Thoracic aorta (tissue), 2 donors: ENCODE data around the gene TMEM30B. TPM values are rescaled to one million over a fixed set of nuclear protein-coding genes. Genes with fewer than 3 reads are reported as not detected.
"Not testable (repeated sequence)": the region's sequence is repeated elsewhere in the genome, so short reads cannot be mapped to it uniquely, and the experiment has no call there.

ENCODE experiments used
- ATAC-seq: fragments of 150-250 bp; one replicate; pipeline ENCODE4 v1.8.0; 2017; ENCODE audit warnings: low read depth; ENCODE audit not compliant: insufficient number of reproducible peaks, low FRiP score
- DNase-seq: peaks from one replicate; pipeline ENCODE4 v3.0.0-alpha.2; 2020; ENCODE audit warnings: low spot score
- H3K27ac ChIP-seq, 2 donors: fragments of 200-600 bp; sonication (generic); 1 replicate in 1 of 2; 2 replicates in 1 of 2; pipeline ENCODE4 v1.5.1; 2016; ENCODE audit warnings: mild to moderate bottlenecking in 2 of 2, moderate library complexity in 2 of 2
- H3K27me3 ChIP-seq: fragments of 200-600 bp; sonication (generic); replicated peaks from 2 replicates; pipeline ENCODE4 v1.6.0; 2016; ENCODE audit warnings: mild to moderate bottlenecking; ENCODE audit not compliant: insufficient read depth
- H3K36me3 ChIP-seq: fragments of 200-600 bp; sonication (generic); one replicate; pipeline ENCODE4 v1.5.1; 2016
- H3K4me1 ChIP-seq, 2 donors: fragments of 200-600 bp; sonication (generic); 1 replicate in 1 of 2; 2 replicates in 1 of 2; pipeline versions ENCODE4 v1.5.1 to v1.6.0; 2016; ENCODE audit warnings: low read depth in 2 of 2, mild to moderate bottlenecking in 1 of 2; ENCODE audit not compliant: control insufficient read depth in 1 of 2
- H3K4me3 ChIP-seq: fragments of 200-600 bp; sonication (generic); 2 replicates; pipeline ENCODE4 v1.5.1; 2016; ENCODE audit warnings: mild to moderate bottlenecking
- H3K9me3 ChIP-seq: fragments of 200-600 bp; sonication (generic); 2 replicates; pipeline ENCODE4 v1.5.1; 2016
- total RNA-seq, 2 donors: library from RNA; depleted of rRNA; stranded (reverse); fragments of >200 nt; gene quantifications; one replicate each; pipeline versions ENCODE4 v1.1.0 to v1.2.3, GENCODE V29; 2016
- TF ChIP-seq, protein P1 (sequence below): fragments of 200-600 bp; sonication (generic); IDR thresholded peaks from one replicate; pipeline ENCODE4 v1.5.1; 2019; ENCODE audit warnings: antibody characterized with exemption

Gene TMEM30B
- total RNA-seq, 2 donors from 2014 or later, result 46.9 to 51.0 TPM

DNA sequence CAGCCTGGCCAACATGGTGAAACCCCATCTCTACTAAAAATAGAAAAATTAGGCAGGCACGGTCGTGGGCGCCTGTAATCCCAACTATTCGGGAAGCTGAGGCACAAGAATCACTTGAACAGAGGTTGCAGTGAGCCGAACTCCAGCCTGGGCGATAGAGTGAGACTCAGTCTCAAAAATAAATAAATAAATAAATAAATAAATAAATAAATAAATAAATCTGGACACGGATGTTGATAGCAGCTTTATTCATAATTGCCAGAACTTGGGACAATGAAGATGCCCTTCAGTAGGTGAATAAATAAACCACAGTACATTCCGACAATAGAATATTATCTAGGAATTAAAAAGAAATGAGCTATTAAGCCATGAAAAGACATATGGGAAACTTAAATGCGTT, 31.1 kb downstream of the TMEM30B start:
- no peaks in the 10 kb centered on the region for H3K27me3 ChIP-seq
- no peaks in the 10 kb centered on the region for H3K36me3 ChIP-seq
- DNase-seq, result no peak
- no peaks in the 10 kb centered on the region for H3K4me1 ChIP-seq
- TF ChIP-seq, protein P1, sequence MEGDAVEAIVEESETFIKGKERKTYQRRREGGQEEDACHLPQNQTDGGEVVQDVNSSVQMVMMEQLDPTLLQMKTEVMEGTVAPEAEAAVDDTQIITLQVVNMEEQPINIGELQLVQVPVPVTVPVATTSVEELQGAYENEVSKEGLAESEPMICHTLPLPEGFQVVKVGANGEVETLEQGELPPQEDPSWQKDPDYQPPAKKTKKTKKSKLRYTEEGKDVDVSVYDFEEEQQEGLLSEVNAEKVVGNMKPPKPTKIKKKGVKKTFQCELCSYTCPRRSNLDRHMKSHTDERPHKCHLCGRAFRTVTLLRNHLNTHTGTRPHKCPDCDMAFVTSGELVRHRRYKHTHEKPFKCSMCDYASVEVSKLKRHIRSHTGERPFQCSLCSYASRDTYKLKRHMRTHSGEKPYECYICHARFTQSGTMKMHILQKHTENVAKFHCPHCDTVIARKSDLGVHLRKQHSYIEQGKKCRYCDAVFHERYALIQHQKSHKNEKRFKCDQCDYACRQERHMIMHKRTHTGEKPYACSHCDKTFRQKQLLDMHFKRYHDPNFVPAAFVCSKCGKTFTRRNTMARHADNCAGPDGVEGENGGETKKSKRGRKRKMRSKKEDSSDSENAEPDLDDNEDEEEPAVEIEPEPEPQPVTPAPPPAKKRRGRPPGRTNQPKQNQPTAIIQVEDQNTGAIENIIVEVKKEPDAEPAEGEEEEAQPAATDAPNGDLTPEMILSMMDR, result no peak
- H3K9me3 ChIP-seq, result no peaks in the 10 kb centered on the region
- no peak for ATAC-seq
- H3K27ac ChIP-seq, result no peak overlapping the region
- H3K4me3 ChIP-seq, result no peak overlapping the region

DNA sequence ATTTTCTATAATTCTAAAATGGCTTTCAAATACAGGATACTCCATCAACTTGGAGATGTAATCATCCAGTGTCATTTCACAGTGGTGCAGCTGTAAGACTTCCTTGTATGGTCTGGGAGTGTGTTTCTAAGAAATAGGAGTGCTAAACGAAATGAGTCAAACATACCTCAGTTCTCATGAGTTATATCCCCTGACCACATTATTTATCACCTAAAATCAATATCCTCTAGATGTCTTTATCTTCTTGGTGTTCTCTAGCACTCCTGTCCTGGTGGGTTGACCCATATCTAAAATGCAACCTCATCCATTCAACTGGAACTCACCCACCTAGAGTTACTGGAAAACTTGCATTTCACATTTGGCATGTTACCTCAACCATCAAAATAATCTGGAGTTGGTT, 33.2 kb downstream of the TMEM30B start:
- TF ChIP-seq, protein P1, result no peak
- Histone ChIP-seq H3K4me3 (no peak overlapping the region), H3K4me1 (no peaks in the 10 kb centered on the region), H3K36me3 (no peaks in the 10 kb centered on the region), H3K9me3 (no peaks in the 10 kb centered on the region), H3K27ac (no peak overlapping the region), H3K27me3 (no peaks in the 10 kb centered on the region)
- DNase-seq, result no peak
- no peak for ATAC-seq

DNA sequence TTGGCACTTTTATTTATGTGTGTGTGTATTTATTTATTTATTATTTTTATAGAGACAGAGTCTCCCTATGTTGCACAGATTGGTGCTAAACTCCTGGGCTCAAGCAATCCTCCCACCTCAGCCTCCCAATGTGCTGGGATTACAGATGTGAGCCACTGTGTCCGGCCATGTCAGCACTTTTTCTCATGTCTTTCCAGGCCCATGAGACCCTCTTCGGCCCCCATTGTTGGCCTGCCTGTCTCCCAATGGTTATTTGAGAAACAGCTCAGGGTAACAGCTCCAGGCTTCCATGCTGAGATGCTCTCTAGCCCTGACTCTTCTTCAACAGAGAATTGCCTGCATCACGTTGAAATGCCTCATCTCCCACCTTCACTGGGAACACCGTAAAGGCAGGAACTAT, 34.4 kb downstream of the TMEM30B start:
- no peaks in the 10 kb centered on the region for H3K9me3 ChIP-seq
- DNase-seq, result no peak
- TF ChIP-seq, protein P1, result no peak
- H3K27ac ChIP-seq, result no peak overlapping the region
- no peak overlapping the region for H3K4me3 ChIP-seq
- ATAC-seq, result no peak
- no peaks in the 10 kb centered on the region for H3K27me3 ChIP-seq
- H3K4me1 ChIP-seq, result no peaks in the 10 kb centered on the region
- H3K36me3 ChIP-seq, result no peaks in the 10 kb centered on the region

DNA sequence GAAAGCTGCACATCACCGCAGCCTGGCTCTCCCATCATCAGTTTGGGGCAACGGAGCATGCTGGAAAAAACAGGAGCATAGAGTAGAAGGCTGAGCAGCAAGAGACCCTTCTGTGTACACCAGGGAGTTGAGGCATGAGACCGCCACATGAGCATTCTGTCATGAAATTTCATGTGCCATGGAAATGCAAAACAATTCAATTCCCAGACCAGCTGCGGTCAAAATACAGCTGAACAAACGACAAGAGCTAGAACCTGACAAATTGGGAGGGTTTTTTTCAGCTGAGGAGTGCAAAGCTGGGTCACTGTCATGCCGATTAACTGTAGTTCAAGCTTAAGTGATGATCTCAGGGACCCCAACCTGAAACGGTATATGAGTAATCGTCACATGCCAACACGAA, 37.1 kb downstream of the TMEM30B start:
- ATAC-seq (no peak), DNase-seq (no peak)
- no peak overlapping the region for H3K27ac ChIP-seq
- no peak overlapping the region for H3K4me3 ChIP-seq
- H3K36me3 ChIP-seq, result no peaks in the 10 kb centered on the region
- TF ChIP-seq, protein P1, result no peak
- no peaks in the 10 kb centered on the region for H3K27me3 ChIP-seq
- H3K9me3 ChIP-seq, result peaks cover 3% of the 10 kb centered on the region
- H3K4me1 ChIP-seq, result no peaks in the 10 kb centered on the region

DNA sequence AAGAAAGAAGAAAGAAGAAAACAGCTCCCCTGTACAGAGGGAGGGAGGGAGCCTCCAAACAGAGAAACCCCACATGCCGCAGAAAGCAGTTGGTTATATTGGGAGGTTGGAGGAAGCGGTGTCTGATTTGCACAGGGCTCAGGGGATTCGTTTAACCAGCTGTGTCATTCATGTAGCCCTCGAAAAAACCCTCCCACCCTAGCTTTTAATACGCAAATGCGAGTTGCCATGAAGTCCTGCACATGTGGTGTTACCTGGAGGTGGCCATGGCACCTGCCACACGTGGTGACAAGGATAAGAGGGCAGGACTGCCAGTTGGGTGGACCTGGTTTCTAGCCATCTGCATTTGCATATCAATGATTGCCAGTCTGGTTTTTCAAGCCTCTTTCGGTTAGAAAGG, 40.9 kb downstream of the TMEM30B start:
- H3K27ac ChIP-seq, result no peak overlapping the region
- H3K4me3 ChIP-seq, result no peak overlapping the region
- no peaks in the 10 kb centered on the region for H3K27me3 ChIP-seq
- no peak for ATAC-seq
- H3K4me1 ChIP-seq, result no peaks in the 10 kb centered on the region
- no peak for DNase-seq
- TF ChIP-seq, protein P1, result no peak
- no peaks in the 10 kb centered on the region for H3K36me3 ChIP-seq
- H3K9me3 ChIP-seq, result peaks cover 3% of the 10 kb centered on the region

DNA sequence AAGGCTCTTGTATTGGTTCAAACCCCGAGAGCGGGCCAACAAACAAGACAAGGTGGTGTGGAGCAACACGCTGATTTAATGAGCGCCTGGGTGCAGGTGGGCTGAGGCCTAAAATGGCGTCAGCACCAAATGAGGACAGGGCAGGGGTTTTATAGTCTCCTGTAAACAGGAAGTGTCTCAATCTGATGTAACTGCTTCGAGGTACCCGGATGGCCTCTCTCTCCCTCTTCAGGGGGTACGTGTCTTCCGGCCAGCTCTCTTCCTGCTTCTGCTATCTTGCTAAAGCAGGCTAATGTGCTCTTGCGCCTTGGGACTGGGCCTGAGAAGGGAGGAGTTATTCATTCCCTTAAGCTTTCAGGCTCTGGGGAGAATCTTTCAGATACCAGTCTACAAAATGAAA, 41.9 kb downstream of the TMEM30B start:
- DNase-seq, H3K4me3 ChIP-seq, H3K4me1 ChIP-seq, H3K27ac ChIP-seq, H3K27me3 ChIP-seq, H3K9me3 ChIP-seq, ATAC-seq, H3K36me3 ChIP-seq: not testable (repeated sequence)
